ENCODE data around the gene CYRIA.

The CYRIA gene

GRCh38 chr2:16660556-16660955, 5.1 kb downstream of the CYRIA start:
- no peak overlapping the region for H3K4me3 ChIP-seq (ENCODE audit: insufficient read depth, low read depth, low read length)
- no peaks in the 10 kb centered on the region for H3K36me3 ChIP-seq (ENCODE audit: control insufficient read depth, insufficient read depth, low read length)
- no peaks in the 10 kb centered on the region for H3K9me3 ChIP-seq (ENCODE audit: control insufficient read depth, low read length)
- H3K4me1 ChIP-seq (ENCODE audit: control insufficient read depth, insufficient read depth, low read length) = peaks cover 15% of the 10 kb centered on the region
- 86 to 91% methylated on average over 4 of the region's 4 CpGs for WGBS, 2 experiments
- H3K27me3 ChIP-seq (ENCODE audit: control insufficient read depth, insufficient read depth, low read length, poor library complexity, severe bottlenecking) = peaks cover 13% of the 10 kb centered on the region
- no peak overlapping the region for H3K27ac ChIP-seq (ENCODE audit: insufficient read depth, low read depth, low read length, poor library complexity, severe bottlenecking)

- peaks cover 13% of the 10 kb centered on the region for H3K4me1 ChIP-seq (ENCODE audit: control insufficient read depth, insufficient read depth, low read length)
- H3K9me3 ChIP-seq (ENCODE audit: control insufficient read depth, low read length) = no peaks in the 10 kb centered on the region
- no peak overlapping the region for H3K27ac ChIP-seq (ENCODE audit: insufficient read depth, low read depth, low read length, poor library complexity, severe bottlenecking)
- H3K4me3 ChIP-seq (ENCODE audit: insufficient read depth, low read depth, low read length) = no peak overlapping the region
- H3K36me3 ChIP-seq (ENCODE audit: control insufficient read depth, insufficient read depth, low read length) = no peaks in the 10 kb centered on the region
- H3K27me3 ChIP-seq (ENCODE audit: control insufficient read depth, insufficient read depth, low read length, poor library complexity, severe bottlenecking) = peaks cover 10% of the 10 kb centered on the region
- 94% methylated on average over 5 of the region's 5 CpGs for WGBS, 2 experiments
These were observed 5.5 kb downstream of the CYRIA start for GRCh38 chr2:16660114-16660513.

GRCh38 chr2:16658076-16658739, 7.4 kb downstream of the CYRIA start:
- H3K4me3 ChIP-seq (ENCODE audit: insufficient read depth, low read depth, low read length) = no peak overlapping the region
- 91 to 95% methylated on average over 2 to 3 of the region's 3 CpGs for WGBS, 2 experiments
- H3K27ac ChIP-seq (ENCODE audit: insufficient read depth, low read depth, low read length, poor library complexity, severe bottlenecking) = no peak overlapping the region
- no peaks in the 10 kb centered on the region for H3K36me3 ChIP-seq (ENCODE audit: control insufficient read depth, insufficient read depth, low read length)
- H3K4me1 ChIP-seq (ENCODE audit: control insufficient read depth, insufficient read depth, low read length) = no peaks in the 10 kb centered on the region
- no peaks in the 10 kb centered on the region for H3K9me3 ChIP-seq (ENCODE audit: control insufficient read depth, low read length)
- H3K27me3 ChIP-seq (ENCODE audit: control insufficient read depth, insufficient read depth, low read length, poor library complexity, severe bottlenecking) = no peaks in the 10 kb centered on the region

- Histone ChIP-seq H3K27me3 (ENCODE audit: control insufficient read depth, insufficient read depth, low read length, poor library complexity, severe bottlenecking) (no peaks in the 10 kb centered on the region), H3K36me3 (ENCODE audit: control insufficient read depth, insufficient read depth, low read length) (no peaks in the 10 kb centered on the region), H3K4me1 (ENCODE audit: control insufficient read depth, insufficient read depth, low read length) (peaks cover under 1% of the 10 kb centered on the region), H3K9me3 (ENCODE audit: control insufficient read depth, low read length) (no peaks in the 10 kb centered on the region), H3K27ac (ENCODE audit: insufficient read depth, low read depth, low read length, poor library complexity, severe bottlenecking) (no peak overlapping the region), H3K4me3 (ENCODE audit: insufficient read depth, low read depth, low read length) (no peak overlapping the region)
- WGBS, 2 experiments = 100% methylated on average over 1 of the region's 1 CpG
These were observed 8.0 kb downstream of the CYRIA start for GRCh38 chr2:16657671-16658070.

- Histone ChIP-seq H3K36me3 (ENCODE audit: control insufficient read depth, insufficient read depth, low read length) (no peaks in the 10 kb centered on the region), H3K4me1 (ENCODE audit: control insufficient read depth, insufficient read depth, low read length) (peaks cover 6% of the 10 kb centered on the region), H3K27me3 (ENCODE audit: control insufficient read depth, insufficient read depth, low read length, poor library complexity, severe bottlenecking) (no peaks in the 10 kb centered on the region), H3K9me3 (ENCODE audit: control insufficient read depth, low read length) (no peaks in the 10 kb centered on the region), H3K4me3 (ENCODE audit: insufficient read depth, low read depth, low read length) (no peak overlapping the region), H3K27ac (ENCODE audit: insufficient read depth, low read depth, low read length, poor library complexity, severe bottlenecking) (no peak overlapping the region)
- WGBS, 2 experiments = 85 to 89% methylated on average over 8 of the region's 8 CpGs
These were observed 8.7 kb downstream of the CYRIA start for GRCh38 chr2:16656784-16657391.

GRCh38 chr2:16655905-16656642, 9.6 kb downstream of the CYRIA start:
- peaks cover 6% of the 10 kb centered on the region for H3K4me1 ChIP-seq (ENCODE audit: control insufficient read depth, insufficient read depth, low read length)
- no peaks in the 10 kb centered on the region for H3K9me3 ChIP-seq (ENCODE audit: control insufficient read depth, low read length)
- WGBS, 2 experiments = 89 to 91% methylated on average over 4 of the region's 4 CpGs
- H3K27me3 ChIP-seq (ENCODE audit: control insufficient read depth, insufficient read depth, low read length, poor library complexity, severe bottlenecking) = no peaks in the 10 kb centered on the region
- no peak overlapping the region for H3K27ac ChIP-seq (ENCODE audit: insufficient read depth, low read depth, low read length, poor library complexity, severe bottlenecking)
- no peak overlapping the region for H3K4me3 ChIP-seq (ENCODE audit: insufficient read depth, low read depth, low read length)
- H3K36me3 ChIP-seq (ENCODE audit: control insufficient read depth, insufficient read depth, low read length) = no peaks in the 10 kb centered on the region

GRCh38 chr2:16655445-16655837, 10.2 kb downstream of the CYRIA start:
- Histone ChIP-seq H3K9me3 (ENCODE audit: control insufficient read depth, low read length) (no peaks in the 10 kb centered on the region), H3K4me3 (ENCODE audit: insufficient read depth, low read depth, low read length) (no peak overlapping the region), H3K4me1 (ENCODE audit: control insufficient read depth, insufficient read depth, low read length) (peaks cover 6% of the 10 kb centered on the region), H3K27ac (ENCODE audit: insufficient read depth, low read depth, low read length, poor library complexity, severe bottlenecking) (no peak overlapping the region), H3K36me3 (ENCODE audit: control insufficient read depth, insufficient read depth, low read length) (no peaks in the 10 kb centered on the region), H3K27me3 (ENCODE audit: control insufficient read depth, insufficient read depth, low read length, poor library complexity, severe bottlenecking) (no peaks in the 10 kb centered on the region)
- WGBS, 2 experiments = 90 to 92% methylated on average over 5 to 6 of the region's 6 CpGs

- Histone ChIP-seq H3K27ac (ENCODE audit: insufficient read depth, low read depth, low read length, poor library complexity, severe bottlenecking) (no peak overlapping the region), H3K9me3 (ENCODE audit: control insufficient read depth, low read length) (no peaks in the 10 kb centered on the region), H3K4me3 (ENCODE audit: insufficient read depth, low read depth, low read length) (no peak overlapping the region), H3K27me3 (ENCODE audit: control insufficient read depth, insufficient read depth, low read length, poor library complexity, severe bottlenecking) (no peaks in the 10 kb centered on the region), H3K36me3 (ENCODE audit: control insufficient read depth, insufficient read depth, low read length) (no peaks in the 10 kb centered on the region), H3K4me1 (ENCODE audit: control insufficient read depth, insufficient read depth, low read length) (peaks cover 6% of the 10 kb centered on the region)
- WGBS, 2 experiments = 96 to 98% methylated on average over 3 to 4 of the region's 4 CpGs
These were observed 10.7 kb downstream of the CYRIA start for GRCh38 chr2:16654833-16655444.

- Histone ChIP-seq H3K27ac (ENCODE audit: insufficient read depth, low read depth, low read length, poor library complexity, severe bottlenecking) (no peak overlapping the region), H3K4me1 (ENCODE audit: control insufficient read depth, insufficient read depth, low read length) (peaks cover 6% of the 10 kb centered on the region)
- WGBS, 2 experiments = 92 to 98% methylated on average over 4 of the region's 4 CpGs
These were observed 11.8 kb downstream of the CYRIA start for GRCh38 chr2:16653799-16654198.

GRCh38 chr2:16653083-16653375, 12.6 kb downstream of the CYRIA start:
- Histone ChIP-seq H3K9me3 (ENCODE audit: control insufficient read depth, low read length) (no peaks in the 10 kb centered on the region), H3K4me3 (ENCODE audit: insufficient read depth, low read depth, low read length) (no peak overlapping the region), H3K27ac (ENCODE audit: insufficient read depth, low read depth, low read length, poor library complexity, severe bottlenecking) (no peak overlapping the region), H3K4me1 (ENCODE audit: control insufficient read depth, insufficient read depth, low read length) (peaks cover 6% of the 10 kb centered on the region), H3K36me3 (ENCODE audit: control insufficient read depth, insufficient read depth, low read length) (no peaks in the 10 kb centered on the region), H3K27me3 (ENCODE audit: control insufficient read depth, insufficient read depth, low read length, poor library complexity, severe bottlenecking) (no peaks in the 10 kb centered on the region)
- WGBS, 2 experiments = 92 to 95% methylated on average over 2 of the region's 2 CpGs

More at GRCh38 chr2:16653799-16654198, 11.8 kb downstream of the CYRIA start:
- no peaks in the 10 kb centered on the region for H3K9me3 ChIP-seq (ENCODE audit: control insufficient read depth, low read length)
- no peak overlapping the region for H3K4me3 ChIP-seq (ENCODE audit: insufficient read depth, low read depth, low read length)
- no peaks in the 10 kb centered on the region for H3K36me3 ChIP-seq (ENCODE audit: control insufficient read depth, insufficient read depth, low read length)
- H3K27me3 ChIP-seq (ENCODE audit: control insufficient read depth, insufficient read depth, low read length, poor library complexity, severe bottlenecking) = no peaks in the 10 kb centered on the region

Data from ectodermal cell (in vitro differentiated cells).